HEK293 (cell line): ENCODE data around the gene WBP2NL.
A peak's percentile ranks its signal among the peaks of the same experiment; 100 is the strongest.

Experiments used
- CTCF ChIA-PET: fragments of 350-600 bp; formaldehyde crosslinking; extraction: SDS; loops from one replicate; lab custom pipeline; 2021; ENCODE audit warnings: antibody characterized with exemption; lab: Yijun Ruan, JAX
- POLR2A ChIA-PET: fragments of 300-600 bp; formaldehyde crosslinking; extraction: SDS; loops from one replicate; lab custom pipeline; 2020; ENCODE audit warnings: antibody characterized with exemption, inconsistent platforms; lab: Yijun Ruan, JAX
- H3K27ac ChIP-seq: fragments of 200-500 bp; sonication (Bioruptor generic); 2 replicates; pipeline ENCODE4 v1.5.1; 2014; ENCODE audit warnings: low read depth, low read length, control low read depth, inconsistent platforms; ENCODE audit errors: extremely low read depth
- H3K36me3 ChIP-seq, 2 experiments: fragments of 200-500 bp in 1 of 2; sonication (Bioruptor generic) in 1 of 2; 1 replicate in 1 of 2; 2 replicates in 1 of 2; pipeline ENCODE4 v1.5.1; 2014 to 2017; ENCODE audit warnings: inconsistent platforms in 2 of 2, low read length in 2 of 2; ENCODE audit not compliant: control insufficient read depth in 2 of 2, insufficient read depth in 1 of 2
- H3K4me1 ChIP-seq: fragments of 200-500 bp; sonication (Bioruptor generic); 2 replicates; pipeline ENCODE4 v1.5.1; 2014; ENCODE audit warnings: mild to moderate bottlenecking, low read length, inconsistent platforms; ENCODE audit not compliant: control insufficient read depth, insufficient read depth
- H3K4me3 ChIP-seq: 2 replicates; pipeline ENCODE4 v1.5.1; 2011; ENCODE audit warnings: low read depth, mild to moderate bottlenecking, control low read depth, low read length, moderate library complexity
- H3K9me3 ChIP-seq: fragments of 200-500 bp; sonication (Bioruptor generic); 2 replicates; pipeline ENCODE4 v1.5.1; 2014; ENCODE audit warnings: low read depth, low read length, inconsistent platforms; ENCODE audit not compliant: control insufficient read depth, insufficient read depth
- EGR2 ChIP-seq: fragments of 450-650 bp; formaldehyde crosslinking; IDR thresholded peaks from 2 replicates; pipeline ENCODE4 v1.5.1; 2016; ENCODE audit warnings: low read depth, missing biosample characterization, missing genetic modification characterization
- ELK4 ChIP-seq: IDR thresholded peaks from 2 replicates; pipeline ENCODE4 v1.6.1; 2011; ENCODE audit warnings: mild to moderate bottlenecking, low read depth, low read length, borderline replicate concordance
- IKZF3 ChIP-seq: fragments of 450-650 bp; IDR thresholded peaks from 2 replicates; pipeline ENCODE4 v1.5.0; 2018; ENCODE audit warnings: missing biosample characterization, mild to moderate bottlenecking, missing genetic modification characterization, moderate library complexity
- PRDM10 ChIP-seq: fragments of 450-650 bp; formaldehyde crosslinking; IDR thresholded peaks from 2 replicates; pipeline ENCODE4 v1.5.1; 2016; ENCODE audit warnings: missing biosample characterization, missing genetic modification characterization
- ZFHX2 ChIP-seq: fragments of 450-650 bp; formaldehyde crosslinking; conservative IDR thresholded peaks from 2 replicates; pipeline ENCODE4 v1.5.1; 2016; ENCODE audit warnings: missing biosample characterization, missing genetic modification characterization
- ZIC2 ChIP-seq: fragments of 450-650 bp; formaldehyde crosslinking; IDR thresholded peaks from 2 replicates; pipeline ENCODE4 v1.5.1; 2016; ENCODE audit warnings: missing biosample characterization, missing genetic modification characterization
- ZNF10 ChIP-seq: fragments of 450-650 bp; formaldehyde crosslinking; IDR thresholded peaks from 2 replicates; pipeline ENCODE4 v1.5.1; 2017; ENCODE audit warnings: missing biosample characterization, missing genetic modification characterization
- ZNF2 ChIP-seq: fragments of 450-650 bp; formaldehyde crosslinking; IDR thresholded peaks from 2 replicates; pipeline ENCODE4 v1.5.1; 2016; ENCODE audit warnings: missing biosample characterization, missing genetic modification characterization
- ZNF473 ChIP-seq: fragments of 450-650 bp; formaldehyde crosslinking; IDR thresholded peaks from 2 replicates; pipeline ENCODE4 v1.5.1; 2017; ENCODE audit warnings: missing biosample characterization, missing genetic modification characterization
- ZNF677 ChIP-seq: fragments of 450-650 bp; IDR thresholded peaks from 2 replicates; pipeline ENCODE4 v1.5.0; 2018; ENCODE audit warnings: missing biosample characterization, mild to moderate bottlenecking, missing genetic modification characterization, moderate library complexity
- TF ChIP-seq, protein P1 (sequence below): fragments of 450-650 bp; formaldehyde crosslinking; IDR thresholded peaks from 2 replicates; pipeline ENCODE4 v1.5.1; 2016; ENCODE audit warnings: missing biosample characterization, missing genetic modification characterization
- TF ChIP-seq, protein P2 (sequence below): fragments of 450-650 bp; formaldehyde crosslinking; IDR thresholded peaks from 2 replicates; pipeline ENCODE4 v1.5.1; 2017; ENCODE audit warnings: missing biosample characterization, missing genetic modification characterization

Gene WBP2NL

DNA sequence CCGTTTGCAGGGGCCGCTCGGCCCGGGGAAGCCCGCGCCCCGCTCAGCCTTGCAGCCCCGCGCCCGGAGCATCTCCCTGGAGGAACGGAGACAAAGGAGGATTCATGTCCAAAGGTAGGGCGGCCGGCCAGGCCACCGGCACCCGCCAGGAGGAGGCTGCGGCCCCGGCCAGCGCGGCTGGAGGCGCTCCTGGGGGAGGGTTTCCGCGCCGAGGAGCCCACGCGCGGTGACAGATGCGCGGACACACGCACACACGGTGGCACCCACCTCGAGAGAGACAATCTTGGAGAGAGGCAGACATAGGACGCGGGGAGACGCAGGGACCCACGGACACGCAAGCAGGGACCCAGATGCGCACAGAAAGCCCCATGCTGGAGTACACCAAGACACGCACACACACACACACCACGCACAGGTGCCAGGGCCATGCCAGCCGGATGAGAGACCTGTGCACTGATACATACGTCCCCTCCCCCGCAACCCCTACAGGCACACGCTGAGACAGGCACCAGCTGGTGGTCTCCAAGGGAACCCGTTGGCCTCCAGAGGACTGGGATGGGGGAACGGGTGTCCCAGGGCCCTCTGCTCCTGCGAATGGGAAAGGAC, 21.5 kb upstream of the WBP2NL start (continued):
- TF ChIP-seq, protein P1, sequence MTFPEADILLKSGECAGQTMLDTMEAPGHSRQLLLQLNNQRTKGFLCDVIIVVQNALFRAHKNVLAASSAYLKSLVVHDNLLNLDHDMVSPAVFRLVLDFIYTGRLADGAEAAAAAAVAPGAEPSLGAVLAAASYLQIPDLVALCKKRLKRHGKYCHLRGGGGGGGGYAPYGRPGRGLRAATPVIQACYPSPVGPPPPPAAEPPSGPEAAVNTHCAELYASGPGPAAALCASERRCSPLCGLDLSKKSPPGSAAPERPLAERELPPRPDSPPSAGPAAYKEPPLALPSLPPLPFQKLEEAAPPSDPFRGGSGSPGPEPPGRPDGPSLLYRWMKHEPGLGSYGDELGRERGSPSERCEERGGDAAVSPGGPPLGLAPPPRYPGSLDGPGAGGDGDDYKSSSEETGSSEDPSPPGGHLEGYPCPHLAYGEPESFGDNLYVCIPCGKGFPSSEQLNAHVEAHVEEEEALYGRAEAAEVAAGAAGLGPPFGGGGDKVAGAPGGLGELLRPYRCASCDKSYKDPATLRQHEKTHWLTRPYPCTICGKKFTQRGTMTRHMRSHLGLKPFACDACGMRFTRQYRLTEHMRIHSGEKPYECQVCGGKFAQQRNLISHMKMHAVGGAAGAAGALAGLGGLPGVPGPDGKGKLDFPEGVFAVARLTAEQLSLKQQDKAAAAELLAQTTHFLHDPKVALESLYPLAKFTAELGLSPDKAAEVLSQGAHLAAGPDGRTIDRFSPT (tag by site-specific recombination): peak; percentile 49; the same call in 1 of the 2 replicates
- no peak for TF ChIP-seq ZNF473 (tag by site-specific recombination)

GRCh38 chr22:41978732-41979131, 19.9 kb upstream of the WBP2NL start:
- CTCF ChIA-PET: no interaction called here
- POLR2A ChIA-PET: no interaction called here
- H3K36me3 ChIP-seq: no peaks in the 10 kb centered on the region
- TF ChIP-seq ZNF677 (tag by site-specific recombination): no peak
- TF ChIP-seq, protein P2, sequence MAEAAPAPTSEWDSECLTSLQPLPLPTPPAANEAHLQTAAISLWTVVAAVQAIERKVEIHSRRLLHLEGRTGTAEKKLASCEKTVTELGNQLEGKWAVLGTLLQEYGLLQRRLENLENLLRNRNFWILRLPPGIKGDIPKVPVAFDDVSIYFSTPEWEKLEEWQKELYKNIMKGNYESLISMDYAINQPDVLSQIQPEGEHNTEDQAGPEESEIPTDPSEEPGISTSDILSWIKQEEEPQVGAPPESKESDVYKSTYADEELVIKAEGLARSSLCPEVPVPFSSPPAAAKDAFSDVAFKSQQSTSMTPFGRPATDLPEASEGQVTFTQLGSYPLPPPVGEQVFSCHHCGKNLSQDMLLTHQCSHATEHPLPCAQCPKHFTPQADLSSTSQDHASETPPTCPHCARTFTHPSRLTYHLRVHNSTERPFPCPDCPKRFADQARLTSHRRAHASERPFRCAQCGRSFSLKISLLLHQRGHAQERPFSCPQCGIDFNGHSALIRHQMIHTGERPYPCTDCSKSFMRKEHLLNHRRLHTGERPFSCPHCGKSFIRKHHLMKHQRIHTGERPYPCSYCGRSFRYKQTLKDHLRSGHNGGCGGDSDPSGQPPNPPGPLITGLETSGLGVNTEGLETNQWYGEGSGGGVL (tag by site-specific recombination): peak; percentile 55; the same call in 1 of the 2 replicates
- peak; percentile 59 for TF ChIP-seq EGR2 (tag by site-specific recombination)
- peak; percentile 63 for TF ChIP-seq ZFHX2 (tag by site-specific recombination)
- TF ChIP-seq ELK4: no peak
- TF ChIP-seq, all 188 proteins: peak for 3
- Histone ChIP-seq H3K4me1 (peaks cover 3% of the 10 kb centered on the region; the same call in 1 of the 2 replicates), H3K27ac (no peak overlapping the region), H3K4me3 (no peak overlapping the region), H3K9me3 (no peaks in the 10 kb centered on the region)

- Histone ChIP-seq H3K36me3 (no peaks in the 10 kb centered on the region), H3K4me3 (no peak overlapping the region), H3K4me1 (peaks cover 3% of the 10 kb centered on the region; the same call in 1 of the 2 replicates), H3K9me3 (no peaks in the 10 kb centered on the region), H3K27ac (no peak overlapping the region)
- POLR2A ChIA-PET: interaction anchor here (0.7 kb wide), 1 partner anchor 330 kb away, joined by 12 read pairs; no protein-coding TSS in a partner anchor
- TF ChIP-seq ZNF10 (tag by site-specific recombination): no peak
- peak; percentile 81 for TF ChIP-seq PRDM10
- 0 out of 2 replicates have a peak, but pooled peaks have one; percentile 36 for TF ChIP-seq ZIC2 (tag by site-specific recombination)
- no peak for TF ChIP-seq IKZF3 (tag by site-specific recombination)
- no peak for TF ChIP-seq ZNF2 (tag by site-specific recombination)
- TF ChIP-seq, all 188 proteins: peak for 2
- CTCF ChIA-PET: interaction anchor here (0.7 to 0.9 kb wide), 2 partner anchors 12 to 436 kb away, joined by 3 to 4 read pairs; no protein-coding TSS in a partner anchor
These were observed 19.0 kb upstream of the WBP2NL start for GRCh38 chr22:41979423-41980250.
